CD14-positive monocyte (primary cell): ENCODE results near the gene MAP3K3. TPM values are rescaled to one million over a fixed set of nuclear protein-coding genes. Genes with fewer than 3 reads are reported as not detected.

Experiments
- DNase-seq, 3 donors: peaks; one replicate each; pipeline ENCODE4 v3.0.0-alpha.2; 2011 to 2022
- H2AFZ ChIP-seq: 2 replicates; pipeline ENCODE4 v1.6.0; 2012; ENCODE audit warnings: mild to moderate bottlenecking, low read depth, low read length, inconsistent platforms; ENCODE audit not compliant: insufficient read depth, poor library complexity, severe bottlenecking
- H3K27ac ChIP-seq, 2 donors: 1 replicate in 1 of 2; 2 replicates in 1 of 2; pipeline ENCODE4 v1.5.1; 2012 to 2013; ENCODE audit warnings: low read length in 2 of 2, control low read depth in 1 of 2, inconsistent platforms in 1 of 2, low read depth in 1 of 2, mild to moderate bottlenecking in 1 of 2
- H3K27me3 ChIP-seq, 2 donors: one replicate each; pipeline versions ENCODE4 v1.6.0 to v1.6.1; 2011 to 2013; ENCODE audit warnings: low read length in 2 of 2; ENCODE audit not compliant: control insufficient read depth in 2 of 2, insufficient read depth in 2 of 2
- H3K36me3 ChIP-seq, 2 donors: replicated peaks in 1 of 2; 1 replicate in 1 of 2; 2 replicates in 1 of 2; pipeline versions ENCODE4 v1.5.1 to v1.6.1; 2012 to 2013; ENCODE audit warnings: low read length in 2 of 2, control low read depth in 1 of 2, inconsistent platforms in 1 of 2, mild to moderate bottlenecking in 1 of 2; ENCODE audit not compliant: insufficient read depth in 2 of 2, control insufficient read depth in 1 of 2
- H3K4me1 ChIP-seq, 2 donors: 1 replicate in 1 of 2; 2 replicates in 1 of 2; pipeline versions ENCODE4 v1.5.1 to v1.6.1; 2012 to 2013; ENCODE audit warnings: low read length in 2 of 2, control low read depth in 1 of 2, inconsistent platforms in 1 of 2, mild to moderate bottlenecking in 1 of 2, moderate library complexity in 1 of 2; ENCODE audit not compliant: insufficient read depth in 2 of 2, control insufficient read depth in 1 of 2
- H3K4me2 ChIP-seq: replicated peaks from 2 replicates; pipeline ENCODE3; 2012; ENCODE audit warnings: low read length, moderate library complexity, mild to moderate bottlenecking; ENCODE audit not compliant: poor library complexity, severe bottlenecking; ENCODE audit errors: extremely low read depth
- H3K4me3 ChIP-seq, 3 experiments: fragments of 200-600 bp in 1 of 3; sonication (generic) in 1 of 3; replicated peaks in 1 of 3; 1 replicate in 2 of 3; 2 replicates in 1 of 3; pipeline ENCODE4 v1.5.1; 2011 to 2013; ENCODE audit warnings: low read length in 3 of 3, mild to moderate bottlenecking in 3 of 3, control low read depth in 2 of 3, low read depth in 2 of 3, inconsistent platforms in 1 of 3, moderate library complexity in 1 of 3
- H3K79me2 ChIP-seq: 2 replicates; pipeline ENCODE4 v1.6.0; 2012; ENCODE audit warnings: mild to moderate bottlenecking, control low read depth, inconsistent platforms, low read length, moderate library complexity; ENCODE audit not compliant: insufficient read depth
- H3K9ac ChIP-seq: 2 replicates; pipeline ENCODE4 v1.6.0; 2017; ENCODE audit warnings: low read length, mild to moderate bottlenecking; ENCODE audit not compliant: insufficient read depth, poor library complexity, severe bottlenecking
- H3K9me3 ChIP-seq, 2 donors: replicated peaks in 1 of 2; 1 replicate in 1 of 2; 2 replicates in 1 of 2; pipeline versions ENCODE4 v1.5.1 to v1.6.1; 2012 to 2013; ENCODE audit warnings: low read length in 2 of 2, control low read depth in 1 of 2; ENCODE audit not compliant: control insufficient read depth in 1 of 2, insufficient read depth in 1 of 2
- H4K20me1 ChIP-seq: 2 replicates; pipeline ENCODE4 v1.6.0; 2012; ENCODE audit warnings: mild to moderate bottlenecking, low read length, control low read depth, moderate library complexity; ENCODE audit not compliant: insufficient read depth
- H3K27ac Mint-ChIP-seq, 7 donors: one replicate each; pipeline ENCODE4 v1.8.0; 2020; ENCODE audit warnings: mild to moderate bottlenecking in 7 of 7, mixed read lengths in 7 of 7, moderate library complexity in 6 of 7, inconsistent platforms in 2 of 7
- H3K27me3 Mint-ChIP-seq, 3 donors: one replicate each; pipeline ENCODE4 v1.8.0; 2021 to 2022; ENCODE audit warnings: low read depth in 3 of 3, mild to moderate bottlenecking in 3 of 3, mixed read lengths in 3 of 3, moderate library complexity in 3 of 3, inconsistent platforms in 1 of 3
- H3K36me3 Mint-ChIP-seq, 2 donors: one replicate each; pipeline ENCODE4 v1.8.0; 2020; ENCODE audit warnings: mixed read lengths in 2 of 2, inconsistent platforms in 1 of 2, mild to moderate bottlenecking in 1 of 2
- H3K4me1 Mint-ChIP-seq: one replicate; pipeline ENCODE4 v1.8.0; 2020; ENCODE audit warnings: mild to moderate bottlenecking, mixed read lengths
- H3K4me3 Mint-ChIP-seq, 2 donors: one replicate each; pipeline ENCODE4 v1.8.0; 2020; ENCODE audit warnings: mild to moderate bottlenecking in 2 of 2, mixed read lengths in 2 of 2, moderate library complexity in 1 of 2
- H3K9me3 Mint-ChIP-seq, 7 donors: one replicate each; pipeline ENCODE4 v1.8.0; 2020 to 2022; ENCODE audit warnings: mixed read lengths in 7 of 7, mild to moderate bottlenecking in 6 of 7, moderate library complexity in 6 of 7, inconsistent platforms in 2 of 7
- CTCF ChIP-seq: fragments of 200-600 bp; IDR thresholded peaks from one replicate; pipeline ENCODE4 v1.8.0; 2022; ENCODE audit warnings: antibody characterized with exemption, mild to moderate bottlenecking
- WGBS: methylation state at CpG from one replicate; pipeline ENCODE4 v1.1.5; 2013; ENCODE audit warnings: missing lambda C conversion rate; ENCODE audit not compliant: insufficient coverage; 5-methylcytosine and 5-hydroxymethylcytosine counted together
- intact Hi-C, 2 donors: fragments of 100-400 bp; cut with micrococcal nuclease; formaldehyde crosslinking; loops; one replicate each; pipeline versions ENCODE4 v1.15.0 to v1.15.1; 2023
- polyA plus RNA-seq, 3 donors: library from polyadenylated mRNA; depleted of rRNA in 1 of 3; unstranded in 2 of 3; stranded (reverse) in 1 of 3; fragments of 300-500 nt in 2 of 3; fragments of >200 nt in 1 of 3; fragmentation: Illumina TruSeq in 2 of 3; gene quantifications; 1 replicate in 2 of 3; 2 replicates in 1 of 3; pipeline ENCODE4 v1.2.3, GENCODE V29; 2012 to 2021

The MAP3K3 gene
- polyA plus RNA-seq, 3 donors, result 52.2 to 219 (median 63.6) TPM

- no peak for DNase-seq
- Histone ChIP-seq H3K27ac (peak overlapping the region in 1 of 2 donors; percentile 78), H3K9ac (no peak overlapping the region), H2AFZ (no peak overlapping the region), H3K79me2 (peaks cover 86% of the 10 kb centered on the region), H4K20me1 (peaks cover 87% of the 10 kb centered on the region), H3K27me3 (no peaks in the 10 kb centered on the region), H3K9me3 (no peaks in the 10 kb centered on the region), H3K4me3 (peak overlapping the region in 1 of 3 experiments; percentile 27), H3K4me1 (peaks cover 34 to 54% of the 10 kb centered on the region in 2 donors), H3K4me2 (peak overlapping the region; percentile 44), H3K36me3 (peaks cover 64 to 92% of the 10 kb centered on the region in 2 donors)
- intact Hi-C loops, result loop anchor here in 1 of 2 donors (2.0 kb wide), 1 partner anchor 13 kb away; no protein-coding TSS in a partner anchor
- no peak for TF ChIP-seq CTCF
- Mint-ChIP-seq H3K36me3 (peaks cover 70 to 79% of the 10 kb centered on the region in 2 donors), H3K4me1 (peaks cover 66% of the 10 kb centered on the region), H3K27ac (peak overlapping the region; percentile 35 to 91 (median 82)), H3K4me3 (peak overlapping the region in 1 of 2 donors; percentile 68), H3K9me3 (no peaks in the 10 kb centered on the region), H3K27me3 (no peaks in the 10 kb centered on the region)
Measured at GRCh38 chr17:63633742-63634141, 11.5 kb downstream of the MAP3K3 start.

- H3K4me3 Mint-ChIP-seq, result peak overlapping the region in 1 of 2 donors; percentile 68
- Histone ChIP-seq H3K79me2 (peaks cover 81% of the 10 kb centered on the region), H3K4me3 (peak overlapping the region in 1 of 3 experiments; percentile 27), H2AFZ (no peak overlapping the region), H3K4me1 (peaks cover 36 to 54% of the 10 kb centered on the region in 2 donors), H3K36me3 (peaks cover 64 to 92% of the 10 kb centered on the region in 2 donors), H3K27me3 (no peaks in the 10 kb centered on the region), H4K20me1 (peaks cover 83% of the 10 kb centered on the region), H3K4me2 (peak overlapping the region; percentile 44), H3K27ac (peak overlapping the region; percentile 8 to 78), H3K9ac (peak overlapping the region; percentile 15), H3K9me3 (no peaks in the 10 kb centered on the region)
- H3K36me3 Mint-ChIP-seq, result peaks cover 71 to 79% of the 10 kb centered on the region in 2 donors
- DNase-seq, result peak; percentile 34 to 51 (median 38)
- intact Hi-C loops, result loop anchor here in 1 of 2 donors (2.0 kb wide), 1 partner anchor 13 kb away; no protein-coding TSS in a partner anchor
- no peak for TF ChIP-seq CTCF
- WGBS, result 25% methylated on average over 2 of the region's 4 CpGs
- no peaks in the 10 kb centered on the region for H3K9me3 Mint-ChIP-seq
- H3K27ac Mint-ChIP-seq, result peak overlapping the region; percentile 64 to 91 (median 85)
- H3K4me1 Mint-ChIP-seq, result peaks cover 70% of the 10 kb centered on the region
- no peaks in the 10 kb centered on the region for H3K27me3 Mint-ChIP-seq
Measured at GRCh38 chr17:63634163-63634562, 11.9 kb downstream of the MAP3K3 start.
